ENCODE measurements around the gene SMAD7. TPM values are rescaled to one million over a fixed set of nuclear protein-coding genes. Genes with fewer than 3 reads are reported as not detected.

Gene SMAD7
- total RNA-seq, 2 experiments from 2014 or later, result 244 to 254 TPM

- POLR2A ChIA-PET, result no interaction called here
- no peak for ATAC-seq (ENCODE audit: poor library complexity)
- Histone ChIP-seq H3K9me3 (ENCODE audit: control insufficient read depth in 1 of 2, insufficient read depth in 1 of 2, low read length in 2 of 2) (no peaks in the 10 kb centered on the region), H3K36me3 (ENCODE audit: insufficient read depth, low read length) (no peaks in the 10 kb centered on the region), H3K4me3 (ENCODE audit: low read length) (no peak overlapping the region), H3K4me1 (ENCODE audit: insufficient read depth, low read length) (peaks cover 2% of the 10 kb centered on the region), H3K27ac (ENCODE audit: low read depth in 1 of 2, low read length in 2 of 2) (no peak overlapping the region), H3K27me3 (ENCODE audit: control insufficient read depth in 1 of 2, insufficient read depth in 2 of 2, low read length in 2 of 2) (no peaks in the 10 kb centered on the region)
- CTCF ChIA-PET, result no interaction called here
- H3K4me3 Mint-ChIP-seq, result no peak overlapping the region
- H3K4me1 Mint-ChIP-seq (ENCODE audit: low read depth), result peaks cover 9% of the 10 kb centered on the region
- no peaks in the 10 kb centered on the region for H3K9me3 Mint-ChIP-seq
- DNase-seq, result no peak
- intact Hi-C loops (cut with DNase I, micrococcal nuclease), result no loop called here
- TF ChIP-seq CTCF (IDR thresholded peaks at IDR 0.05), result no peak
- H3K27me3 Mint-ChIP-seq, result no peaks in the 10 kb centered on the region
- H3K36me3 Mint-ChIP-seq (ENCODE audit: low read depth), result no peaks in the 10 kb centered on the region
- H3K27ac Mint-ChIP-seq, result no peak overlapping the region
Observed at GRCh38 chr18:48884306-48884705, 66.5 kb downstream of the SMAD7 start.

DNA sequence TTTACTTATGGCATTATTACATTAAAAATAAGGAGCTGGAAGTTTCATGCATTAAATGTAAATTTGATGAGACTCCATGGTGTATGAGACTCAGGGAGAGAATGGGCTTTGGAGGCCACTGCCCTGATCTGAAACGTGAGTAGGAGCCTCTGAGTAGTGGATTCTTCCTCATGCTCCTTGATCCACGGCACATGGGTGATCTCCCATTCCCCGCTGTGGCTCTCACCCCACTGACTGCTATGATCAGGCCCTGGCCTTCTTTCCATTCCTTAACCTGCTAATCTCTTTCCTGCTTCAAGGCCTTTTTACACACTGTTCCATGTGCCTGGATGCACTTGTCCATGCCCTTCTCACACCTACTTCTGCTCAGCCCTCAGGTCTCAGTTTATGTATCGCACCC, 68.4 kb downstream of the SMAD7 start:
- DNase-seq, result no peak
- intact Hi-C loops (cut with DNase I, micrococcal nuclease), result no loop called here
- Histone ChIP-seq H3K9me3 (ENCODE audit: control insufficient read depth in 1 of 2, insufficient read depth in 1 of 2, low read length in 2 of 2) (no peaks in the 10 kb centered on the region), H3K36me3 (ENCODE audit: insufficient read depth, low read length) (no peaks in the 10 kb centered on the region), H3K4me3 (ENCODE audit: low read length) (no peak overlapping the region), H3K4me1 (ENCODE audit: insufficient read depth, low read length) (peaks cover 2% of the 10 kb centered on the region), H3K27me3 (ENCODE audit: control insufficient read depth in 1 of 2, insufficient read depth in 2 of 2, low read length in 2 of 2) (no peaks in the 10 kb centered on the region), H3K27ac (ENCODE audit: low read depth in 1 of 2, low read length in 2 of 2) (no peak overlapping the region)
- TF ChIP-seq CTCF (IDR thresholded peaks at IDR 0.05), result no peak
- ATAC-seq (ENCODE audit: poor library complexity), result no peak
- Mint-ChIP-seq H3K9me3 (no peaks in the 10 kb centered on the region), H3K4me1 (ENCODE audit: low read depth) (peaks cover 9% of the 10 kb centered on the region), H3K4me3 (no peak overlapping the region), H3K27me3 (no peaks in the 10 kb centered on the region), H3K27ac (no peak overlapping the region), H3K36me3 (ENCODE audit: low read depth) (no peaks in the 10 kb centered on the region)
- CTCF ChIA-PET, result no interaction called here
- POLR2A ChIA-PET, result no interaction called here

DNA sequence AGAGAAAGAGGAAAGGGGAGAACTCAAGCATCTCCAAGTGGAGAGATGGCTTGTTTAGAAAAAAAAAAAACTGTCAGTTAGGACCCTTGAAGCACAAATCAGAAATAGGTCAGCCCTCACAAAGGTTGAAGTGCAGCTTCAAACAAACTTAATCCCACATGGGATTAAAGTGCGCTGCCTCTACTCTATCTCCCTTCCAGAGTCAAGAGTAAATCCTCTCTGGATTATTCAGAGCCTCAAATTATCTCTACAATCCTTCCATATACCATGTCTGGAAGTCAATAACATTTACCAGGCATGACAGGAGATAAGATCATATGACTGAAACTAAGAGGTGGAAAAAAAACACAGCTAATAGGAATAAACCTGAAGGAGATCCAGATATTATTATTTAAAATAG, 69.8 kb downstream of the SMAD7 start:
- H3K9me3 ChIP-seq (ENCODE audit: control insufficient read depth in 1 of 2, insufficient read depth in 1 of 2, low read length in 2 of 2), result no peaks in the 10 kb centered on the region
- no peak overlapping the region for H3K27ac ChIP-seq (ENCODE audit: low read depth in 1 of 2, low read length in 2 of 2)
- H3K4me3 ChIP-seq (ENCODE audit: low read length), result no peak overlapping the region
- no peaks in the 10 kb centered on the region for H3K9me3 Mint-ChIP-seq
- peaks cover 2% of the 10 kb centered on the region for H3K4me1 ChIP-seq (ENCODE audit: insufficient read depth, low read length)
- no peaks in the 10 kb centered on the region for H3K36me3 ChIP-seq (ENCODE audit: insufficient read depth, low read length)
- no peaks in the 10 kb centered on the region for H3K36me3 Mint-ChIP-seq (ENCODE audit: low read depth)
- H3K4me3 Mint-ChIP-seq, result no peak overlapping the region
- ChIA-PET CTCF (no interaction called here), POLR2A (no interaction called here)
- TF ChIP-seq CTCF (IDR thresholded peaks at IDR 0.05), result no peak
- no peak for ATAC-seq (ENCODE audit: poor library complexity)
- intact Hi-C loops (cut with DNase I, micrococcal nuclease), result no loop called here
- H3K4me1 Mint-ChIP-seq (ENCODE audit: low read depth), result peaks cover 9% of the 10 kb centered on the region
- H3K27me3 ChIP-seq (ENCODE audit: control insufficient read depth in 1 of 2, insufficient read depth in 2 of 2, low read length in 2 of 2), result no peaks in the 10 kb centered on the region
- H3K27ac Mint-ChIP-seq, result no peak overlapping the region
- H3K27me3 Mint-ChIP-seq, result no peaks in the 10 kb centered on the region
- no peak for DNase-seq
